Breast epithelium (tissue), 3 donors: ENCODE data around the gene OR51V1.

Experiments used
- CTCF ChIP-seq, 3 donors: fragments of 450-650 bp; IDR thresholded peaks; one replicate each; pipeline ENCODE4 v1.5.1; 2016 to 2017; ENCODE audit warnings: antibody characterized with exemption in 3 of 3, mild to moderate bottlenecking in 3 of 3, moderate library complexity in 3 of 3
- POLR2A ChIP-seq: fragments of 450-650 bp; IDR thresholded peaks from one replicate; pipeline ENCODE4 v1.6.1; 2016; ENCODE audit warnings: antibody characterized with exemption, mild to moderate bottlenecking, moderate library complexity

GRCh38 chr11:5225480-5225871 lies 25.0 kb upstream of the OR51V1 start:
- TF ChIP-seq CTCF (IDR thresholded peaks at IDR 0.05) (no peak), POLR2A (no peak)
